Lower leg skin (tissue), 3 donors: Measurements from ENCODE around the gene TEC.

Source experiments
- POLR2A ChIP-seq, 2 donors: fragments of 450-650 bp; IDR thresholded peaks; one replicate each; pipeline ENCODE4 v1.6.1; 2016 to 2017; ENCODE audit warnings: antibody characterized with exemption in 2 of 2, mild to moderate bottlenecking in 1 of 2, moderate library complexity in 1 of 2
- TF ChIP-seq, protein P1 (sequence below), 3 donors: fragments of 450-650 bp; IDR thresholded peaks; one replicate each; pipeline ENCODE4 v1.5.1; 2016; ENCODE audit warnings: antibody characterized with exemption in 3 of 3, mild to moderate bottlenecking in 3 of 3, moderate library complexity in 2 of 3

DNA sequence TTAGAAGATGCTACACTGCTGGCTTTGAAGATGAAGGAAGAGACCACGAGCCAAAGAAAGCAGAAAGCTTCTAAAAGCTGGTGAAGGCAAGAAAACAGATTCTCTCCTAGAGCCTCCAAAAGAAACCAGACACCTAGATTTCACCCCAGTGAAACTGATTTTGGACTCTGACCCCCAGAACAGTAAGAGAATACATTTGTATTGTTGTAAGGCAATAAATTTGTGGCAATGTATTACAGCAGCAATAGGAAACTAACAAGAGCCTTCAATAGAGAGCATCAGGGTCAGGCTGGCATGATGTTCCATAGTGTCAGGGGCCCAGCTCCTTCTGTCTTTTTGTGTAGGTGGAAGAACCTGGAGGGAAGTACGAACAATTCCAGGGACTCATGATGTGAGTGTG lies 6.0 kb upstream of the TEC start:
- TF ChIP-seq, protein P1, sequence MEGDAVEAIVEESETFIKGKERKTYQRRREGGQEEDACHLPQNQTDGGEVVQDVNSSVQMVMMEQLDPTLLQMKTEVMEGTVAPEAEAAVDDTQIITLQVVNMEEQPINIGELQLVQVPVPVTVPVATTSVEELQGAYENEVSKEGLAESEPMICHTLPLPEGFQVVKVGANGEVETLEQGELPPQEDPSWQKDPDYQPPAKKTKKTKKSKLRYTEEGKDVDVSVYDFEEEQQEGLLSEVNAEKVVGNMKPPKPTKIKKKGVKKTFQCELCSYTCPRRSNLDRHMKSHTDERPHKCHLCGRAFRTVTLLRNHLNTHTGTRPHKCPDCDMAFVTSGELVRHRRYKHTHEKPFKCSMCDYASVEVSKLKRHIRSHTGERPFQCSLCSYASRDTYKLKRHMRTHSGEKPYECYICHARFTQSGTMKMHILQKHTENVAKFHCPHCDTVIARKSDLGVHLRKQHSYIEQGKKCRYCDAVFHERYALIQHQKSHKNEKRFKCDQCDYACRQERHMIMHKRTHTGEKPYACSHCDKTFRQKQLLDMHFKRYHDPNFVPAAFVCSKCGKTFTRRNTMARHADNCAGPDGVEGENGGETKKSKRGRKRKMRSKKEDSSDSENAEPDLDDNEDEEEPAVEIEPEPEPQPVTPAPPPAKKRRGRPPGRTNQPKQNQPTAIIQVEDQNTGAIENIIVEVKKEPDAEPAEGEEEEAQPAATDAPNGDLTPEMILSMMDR (IDR thresholded peaks at IDR 0.05), result no peak
- no peak for TF ChIP-seq POLR2A (IDR thresholded peaks at IDR 0.05)
